ENCODE measurements around the gene NLRP14. TPM values are rescaled to one million over a fixed set of nuclear protein-coding genes. Genes with fewer than 3 reads are reported as not detected.

NLRP14 gene
- total RNA-seq, 1 donor from 2014 or later: not detected

- H3K27me3 ChIP-seq (ENCODE audit: control insufficient read depth, insufficient read depth, low read length): no peaks in the 10 kb centered on the region
- no peak overlapping the region for H3K4me3 ChIP-seq (ENCODE audit: low read depth, low read length)
- TF ChIP-seq CTCF (IDR thresholded peaks at IDR 0.05; ENCODE audit: insufficient read depth, low read length, poor library complexity, severe bottlenecking): no peak
- DNase-seq (ENCODE audit: low read depth): no peak
- H3K36me3 ChIP-seq (ENCODE audit: control insufficient read depth, insufficient read depth, low read length): no peaks in the 10 kb centered on the region
Observed at GRCh38 chr11:7057641-7058040, 37.4 kb downstream of the NLRP14 start.

DNA sequence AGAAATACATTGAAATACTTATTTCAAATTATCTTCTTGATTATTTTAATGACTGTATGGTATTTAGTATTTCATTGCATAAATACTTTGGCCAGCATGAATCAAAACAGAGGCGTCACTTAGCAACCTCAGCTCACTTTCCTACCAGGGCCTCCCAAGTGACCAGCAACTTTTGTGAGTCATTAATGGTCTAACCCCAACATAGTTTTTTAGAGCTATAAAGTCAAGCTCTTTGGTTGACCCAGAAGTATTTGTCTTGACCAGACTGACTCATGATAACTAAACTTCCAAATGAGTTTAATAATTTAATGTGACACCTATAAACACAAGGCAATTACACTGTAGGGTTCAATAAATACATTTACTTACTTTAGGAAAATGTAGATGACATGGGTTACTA, 40.6 kb downstream of the NLRP14 start:
- H3K36me3 ChIP-seq (ENCODE audit: control insufficient read depth, insufficient read depth, low read length): no peaks in the 10 kb centered on the region
- no peaks in the 10 kb centered on the region for H3K27me3 ChIP-seq (ENCODE audit: control insufficient read depth, insufficient read depth, low read length)
- TF ChIP-seq CTCF (IDR thresholded peaks at IDR 0.05; ENCODE audit: insufficient read depth, low read length, poor library complexity, severe bottlenecking): no peak
- peak; percentile 18 for DNase-seq (ENCODE audit: low read depth)
- no peak overlapping the region for H3K4me3 ChIP-seq (ENCODE audit: low read depth, low read length)

DNA sequence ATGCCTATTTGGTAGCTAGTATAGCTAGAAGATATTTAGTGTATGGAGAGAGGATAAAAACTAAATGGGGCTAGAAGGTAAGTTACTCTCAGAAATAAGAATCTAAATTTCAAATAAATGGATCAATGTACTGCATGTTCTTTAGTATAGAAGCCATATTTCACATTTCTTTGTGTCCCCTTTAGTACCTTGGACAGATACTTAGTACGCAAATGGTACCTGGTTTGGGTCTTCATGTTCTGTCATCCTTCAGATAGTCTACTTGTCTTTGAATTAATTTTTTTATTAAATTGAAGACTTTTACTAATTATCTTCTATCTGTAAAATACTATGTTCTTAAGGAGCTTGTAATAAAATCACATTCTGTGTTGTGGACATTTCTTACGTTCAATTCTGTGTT, 42.3 kb downstream of the NLRP14 start:
- no peak for TF ChIP-seq CTCF (IDR thresholded peaks at IDR 0.05; ENCODE audit: insufficient read depth, low read length, poor library complexity, severe bottlenecking)
- Histone ChIP-seq H3K4me3 (ENCODE audit: low read depth, low read length) (no peak overlapping the region), H3K27me3 (ENCODE audit: control insufficient read depth, insufficient read depth, low read length) (no peaks in the 10 kb centered on the region), H3K36me3 (ENCODE audit: control insufficient read depth, insufficient read depth, low read length) (no peaks in the 10 kb centered on the region)
- no peak for DNase-seq (ENCODE audit: low read depth)

- Histone ChIP-seq H3K27me3 (ENCODE audit: control insufficient read depth, insufficient read depth, low read length) (no peaks in the 10 kb centered on the region), H3K36me3 (ENCODE audit: control insufficient read depth, insufficient read depth, low read length) (no peaks in the 10 kb centered on the region), H3K4me3 (ENCODE audit: low read depth, low read length) (no peak overlapping the region)
- TF ChIP-seq CTCF (IDR thresholded peaks at IDR 0.05; ENCODE audit: insufficient read depth, low read length, poor library complexity, severe bottlenecking): no peak
- no peak for DNase-seq (ENCODE audit: low read depth)
Observed at GRCh38 chr11:7072401-7073028, 52.2 kb downstream of the NLRP14 start.

GRCh38 chr11:7077101-7077500, 56.8 kb downstream of the NLRP14 start:
- Histone ChIP-seq H3K4me3 (ENCODE audit: low read depth, low read length) (no peak overlapping the region), H3K27me3 (ENCODE audit: control insufficient read depth, insufficient read depth, low read length) (no peaks in the 10 kb centered on the region), H3K36me3 (ENCODE audit: control insufficient read depth, insufficient read depth, low read length) (no peaks in the 10 kb centered on the region)
- no peak for TF ChIP-seq CTCF (IDR thresholded peaks at IDR 0.05; ENCODE audit: insufficient read depth, low read length, poor library complexity, severe bottlenecking)
- no peak for DNase-seq (ENCODE audit: low read depth)

- no peak for DNase-seq (ENCODE audit: low read depth)
- Histone ChIP-seq H3K27me3 (ENCODE audit: control insufficient read depth, insufficient read depth, low read length) (no peaks in the 10 kb centered on the region), H3K36me3 (ENCODE audit: control insufficient read depth, insufficient read depth, low read length) (no peaks in the 10 kb centered on the region), H3K4me3 (ENCODE audit: low read depth, low read length) (no peak overlapping the region)
- TF ChIP-seq CTCF (IDR thresholded peaks at IDR 0.05; ENCODE audit: insufficient read depth, low read length, poor library complexity, severe bottlenecking): no peak
Observed at GRCh38 chr11:7079545-7080135, 59.4 kb downstream of the NLRP14 start.

Data from kidney epithelial cell (primary cell).